ENCODE results near the gene GDF7. TPM values are rescaled to one million over a fixed set of nuclear protein-coding genes. Genes with fewer than 3 reads are reported as not detected.

GDF7 gene
- total RNA-seq, 1 donor from 2014 or later: 11.6 TPM

DNA sequence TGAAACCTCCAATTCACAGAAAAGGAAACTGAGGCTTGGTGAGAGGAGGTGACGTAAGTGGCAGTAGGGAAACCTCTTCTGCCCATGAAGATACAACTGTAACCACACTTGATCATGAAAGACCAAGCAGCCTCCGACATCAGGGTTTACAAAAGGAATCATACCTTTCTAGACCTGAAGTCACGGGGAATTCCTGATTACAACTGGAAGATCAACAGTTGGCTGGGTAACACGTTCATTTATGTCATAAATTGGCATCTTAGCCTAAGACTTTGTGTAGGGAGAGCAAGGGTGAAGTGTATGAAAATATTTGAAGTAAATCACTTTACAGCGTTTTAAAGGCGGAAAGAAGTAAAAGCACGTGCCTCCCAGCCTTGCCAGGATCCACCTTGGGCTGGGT lies 17.0 kb upstream of the GDF7 start:
- Histone ChIP-seq H3K4me3 (peak overlapping the region; percentile 69 to 100), H3K4me1 (peaks cover 20 to 33% of the 10 kb centered on the region in 2 donors), H3K27ac (peak overlapping the region; percentile 83 to 95), H3K27me3 (no peaks in the 10 kb centered on the region), H3K9me3 (no peaks in the 10 kb centered on the region), H3K36me3 (peaks cover 9 to 18% of the 10 kb centered on the region in 2 donors)
- TF ChIP-seq, protein P1, sequence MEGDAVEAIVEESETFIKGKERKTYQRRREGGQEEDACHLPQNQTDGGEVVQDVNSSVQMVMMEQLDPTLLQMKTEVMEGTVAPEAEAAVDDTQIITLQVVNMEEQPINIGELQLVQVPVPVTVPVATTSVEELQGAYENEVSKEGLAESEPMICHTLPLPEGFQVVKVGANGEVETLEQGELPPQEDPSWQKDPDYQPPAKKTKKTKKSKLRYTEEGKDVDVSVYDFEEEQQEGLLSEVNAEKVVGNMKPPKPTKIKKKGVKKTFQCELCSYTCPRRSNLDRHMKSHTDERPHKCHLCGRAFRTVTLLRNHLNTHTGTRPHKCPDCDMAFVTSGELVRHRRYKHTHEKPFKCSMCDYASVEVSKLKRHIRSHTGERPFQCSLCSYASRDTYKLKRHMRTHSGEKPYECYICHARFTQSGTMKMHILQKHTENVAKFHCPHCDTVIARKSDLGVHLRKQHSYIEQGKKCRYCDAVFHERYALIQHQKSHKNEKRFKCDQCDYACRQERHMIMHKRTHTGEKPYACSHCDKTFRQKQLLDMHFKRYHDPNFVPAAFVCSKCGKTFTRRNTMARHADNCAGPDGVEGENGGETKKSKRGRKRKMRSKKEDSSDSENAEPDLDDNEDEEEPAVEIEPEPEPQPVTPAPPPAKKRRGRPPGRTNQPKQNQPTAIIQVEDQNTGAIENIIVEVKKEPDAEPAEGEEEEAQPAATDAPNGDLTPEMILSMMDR (IDR thresholded peaks at IDR 0.05): no peak
- no peak for DNase-seq (ENCODE audit: low spot score in 2 of 2)
- intact Hi-C loops (cut with DNase I): loop anchor here (10.0 kb wide), 1 partner anchor 595 kb away; the partner anchor contains the start of gene LAPTM4A

DNA sequence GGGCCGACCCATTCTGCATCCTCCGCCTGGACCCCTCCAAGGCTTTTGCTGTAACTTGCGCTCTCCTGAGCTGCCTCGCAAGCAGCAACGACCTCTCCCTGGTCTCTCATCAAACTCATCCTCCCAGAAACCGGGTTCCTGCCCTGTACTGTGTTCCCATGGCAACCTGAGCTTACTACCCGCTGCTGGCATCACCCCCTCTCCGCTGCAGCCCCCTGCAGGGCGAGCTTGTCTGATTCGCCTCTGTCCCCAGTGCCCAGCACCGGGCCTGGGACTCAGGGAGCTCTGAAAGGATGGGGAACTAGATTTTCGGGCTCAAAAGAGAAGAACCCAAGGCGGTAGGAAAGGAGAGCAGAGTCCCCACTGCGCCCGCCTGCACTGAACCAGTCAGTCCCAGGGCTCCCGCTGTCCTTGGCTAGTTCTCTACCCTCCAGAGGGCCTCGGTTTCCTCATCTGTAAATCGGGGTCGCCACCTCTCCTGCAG lies 16.5 kb upstream of the GDF7 start:
- intact Hi-C loops (cut with DNase I): no loop called here

DNA sequence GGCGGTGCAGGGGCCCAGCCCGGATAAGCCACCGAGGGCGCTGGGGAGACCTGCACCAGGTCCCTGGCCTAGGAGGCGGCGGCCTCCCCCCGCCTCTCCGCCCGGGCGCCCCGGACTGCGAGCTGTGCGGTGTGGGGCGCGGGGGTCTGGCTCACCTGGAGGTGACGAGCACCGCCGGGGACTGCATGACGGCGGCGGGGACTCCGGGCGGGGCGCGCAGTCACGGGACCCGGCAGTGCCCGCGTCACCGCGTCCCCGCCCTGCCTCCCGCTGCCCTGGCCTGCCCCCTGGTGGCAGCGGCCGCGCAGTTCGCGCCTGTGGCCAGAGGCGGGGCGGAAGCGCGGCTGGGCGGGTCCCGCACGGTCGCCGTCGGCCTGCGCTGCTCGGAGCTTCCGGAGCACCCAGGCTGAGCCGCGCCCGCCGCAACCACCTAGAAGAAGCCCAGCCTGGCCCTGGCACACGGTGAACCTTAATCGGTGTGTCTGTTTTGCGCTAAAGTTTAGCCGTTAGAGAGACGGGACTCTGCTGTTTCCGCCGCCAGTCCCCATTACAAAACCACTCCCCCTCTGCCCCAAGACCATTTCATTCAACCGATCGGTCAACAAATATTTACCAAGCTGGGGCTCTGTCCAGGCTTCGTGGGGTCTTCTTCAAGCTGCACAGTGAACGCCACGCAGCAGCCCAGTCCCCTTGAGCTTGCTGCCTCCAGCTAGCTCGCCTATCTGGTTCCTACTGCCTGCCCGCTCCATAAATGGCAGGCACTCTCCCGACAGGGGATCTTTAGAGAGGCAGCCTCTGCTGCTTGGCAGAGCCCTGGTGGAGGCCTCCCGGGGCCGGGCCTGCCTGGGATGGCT lies 15.8 kb upstream of the GDF7 start, which contains the start of gene HS1BP3:
TSS of gene HS1BP3 (minus strand) at position 222 of the 854 bp plus-strand sequence. CDS start at position 187, 35 bp downstream.
- intact Hi-C loops (cut with DNase I): loop anchor here (1.0 kb wide), 2 partner anchors 15 to 300 kb away; no protein-coding TSS in a partner anchor
- Histone ChIP-seq H3K27me3 (no peaks in the 10 kb centered on the region), H3K27ac (peak within 1 kb of the TSS; percentile 83 to 95), H3K36me3 (peaks cover 0 to 7% of the 10 kb centered on the region in 2 donors), H3K9me3 (no peaks in the 10 kb centered on the region), H3K4me3 (peak within 1 kb of the TSS; percentile 69 to 100), H3K4me1 (peaks cover 20 to 33% of the 10 kb centered on the region in 2 donors)
- peak in 1 of 2 donors; percentile 92 for DNase-seq (ENCODE audit: low spot score in 2 of 2)
- TF ChIP-seq, protein P1 (IDR thresholded peaks at IDR 0.05): peak; percentile 20 to 100 (median 64)

More for the DNA sequence above, 16.5 kb upstream of the GDF7 start:
- Histone ChIP-seq H3K4me1 (peaks cover 20 to 33% of the 10 kb centered on the region in 2 donors), H3K36me3 (peaks cover 5 to 14% of the 10 kb centered on the region in 2 donors), H3K27me3 (no peaks in the 10 kb centered on the region), H3K9me3 (no peaks in the 10 kb centered on the region), H3K27ac (peak overlapping the region; percentile 83 to 95), H3K4me3 (peak overlapping the region; percentile 69 to 100)
- peak in 1 of 2 donors; percentile 69 for DNase-seq (ENCODE audit: low spot score in 2 of 2)
- TF ChIP-seq, protein P1 (IDR thresholded peaks at IDR 0.05): no peak

DNA sequence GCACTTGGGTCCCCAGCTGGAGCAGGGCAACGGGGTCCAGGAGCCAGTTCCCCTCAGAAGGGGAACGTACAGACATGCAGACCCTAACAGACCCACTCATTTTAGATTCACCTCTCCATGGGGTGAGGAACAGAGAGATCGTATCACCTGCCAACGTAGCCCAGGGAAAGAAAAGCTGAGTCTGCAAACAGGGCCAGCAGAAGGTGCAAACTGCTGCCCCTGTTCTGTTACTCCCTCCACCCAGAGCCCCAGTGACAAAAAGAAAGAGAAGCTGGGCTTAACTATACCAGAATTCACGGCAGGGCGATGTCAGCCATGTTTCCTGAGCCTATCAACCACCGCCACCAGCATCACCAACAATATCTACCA lies 15.2 kb upstream of the GDF7 start:
- H3K4me1 ChIP-seq: peaks cover 20 to 33% of the 10 kb centered on the region in 2 donors
- DNase-seq (ENCODE audit: low spot score in 2 of 2): no peak
- intact Hi-C loops (cut with DNase I): loop anchor here (1.0 kb wide), 2 partner anchors 15 to 300 kb away; no protein-coding TSS in a partner anchor
- peak overlapping the region; percentile 83 to 95 for H3K27ac ChIP-seq
- no peaks in the 10 kb centered on the region for H3K9me3 ChIP-seq
- TF ChIP-seq, protein P1 (IDR thresholded peaks at IDR 0.05): no peak
- H3K27me3 ChIP-seq: no peaks in the 10 kb centered on the region
- H3K36me3 ChIP-seq: peaks cover 0 to under 1% of the 10 kb centered on the region in 2 donors
- peak overlapping the region; percentile 69 to 100 for H3K4me3 ChIP-seq

DNA sequence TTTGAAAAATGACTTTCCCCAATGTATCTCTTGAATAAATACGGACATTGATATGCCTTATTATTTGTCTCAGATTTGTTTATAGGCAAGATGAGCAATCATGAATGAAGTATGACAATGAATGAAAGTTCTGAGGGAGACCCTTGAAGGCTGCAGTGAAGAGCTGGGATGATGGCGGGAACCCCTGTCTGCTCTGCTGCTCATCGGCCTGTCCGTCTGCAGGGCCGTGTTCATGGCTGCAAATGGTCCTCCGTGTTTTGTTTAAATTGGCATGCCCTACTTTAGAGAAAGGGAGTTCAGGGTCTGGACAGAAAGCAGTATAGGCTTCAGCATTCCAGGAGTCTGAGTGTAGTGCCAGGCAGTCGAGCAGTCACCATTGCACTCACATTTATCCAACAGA lies 14.8 kb upstream of the GDF7 start:
- Histone ChIP-seq H3K27me3 (no peaks in the 10 kb centered on the region), H3K9me3 (no peaks in the 10 kb centered on the region), H3K36me3 (no peaks in the 10 kb centered on the region), H3K27ac (peak overlapping the region; percentile 83 to 95), H3K4me1 (peaks cover 20 to 33% of the 10 kb centered on the region in 2 donors), H3K4me3 (no peak overlapping the region)
- intact Hi-C loops (cut with DNase I): no loop called here
- TF ChIP-seq, protein P1 (IDR thresholded peaks at IDR 0.05): no peak
- DNase-seq (ENCODE audit: low spot score in 2 of 2): no peak
